A549 (cell line): Measurements from ENCODE around the gene SLC1A4. TPM values are rescaled to one million over a fixed set of nuclear protein-coding genes. Genes with fewer than 3 reads are reported as not detected.

Experiments
- ATAC-seq, 2 experiments: fragments of 200-7000 bp in 1 of 2; fragments of >200 bp in 1 of 2; cut with Nextera tagmentation in 1 of 2; cut with Tn5 transposase in 1 of 2; 3 replicates each; pipeline versions ENCODE4 v1.8.0 to v1.9.1; 2018 to 2020; ENCODE audit warnings: mild to moderate bottlenecking in 1 of 2, moderate library complexity in 1 of 2
- CTCF ChIA-PET: fragments of 300-600 bp; sonication (Branson Sonifier 250); formaldehyde crosslinking; extraction: SDS; loops from one replicate; lab custom pipeline; 2021; ENCODE audit warnings: antibody characterized with exemption, inconsistent platforms; lab: Yijun Ruan, JAX
- POLR2A ChIA-PET: fragments of 350-600 bp; formaldehyde crosslinking; extraction: SDS; loops from one replicate; lab custom pipeline; 2021; ENCODE audit warnings: antibody characterized with exemption, inconsistent platforms; lab: Yijun Ruan, JAX
- DNase-seq, 2 experiments: peaks; one replicate each; pipeline versions ENCODE4 v3.0.0 to v3.0.0-alpha.2; 2011 to 2016; ENCODE audit warnings: low read depth in 1 of 2, low spot score in 1 of 2
- FAIRE-seq: peaks from 2 replicates; lab custom pipeline; 2011; peaks lifted over from hg19 to GRCh38; lab: Jason Lieb, UNC
- H3K27ac ChIP-seq, 2 experiments: fragments of >200 bp; sonication (Bioruptor Twin); formaldehyde crosslinking; 3 replicates each; pipeline ENCODE4 v1.5.1; 2016 to 2017
- H3K4me1 ChIP-seq: fragments of >200 bp; sonication (Bioruptor Twin); formaldehyde crosslinking; 3 replicates; pipeline ENCODE4 v1.6.1; 2016
- H3K4me2 ChIP-seq: fragments of >200 bp; sonication (Bioruptor Twin); formaldehyde crosslinking; 3 replicates; pipeline ENCODE4 v1.6.1; 2016
- H3K4me3 ChIP-seq: fragments of >200 bp; sonication (Bioruptor Twin); formaldehyde crosslinking; 3 replicates; pipeline ENCODE4 v1.5.1; 2016
- H3K9me3 ChIP-seq: fragments of >200 bp; sonication (Bioruptor Twin); formaldehyde crosslinking; 3 replicates; pipeline ENCODE4 v1.6.1; 2016
- CBX2 ChIP-seq: fragments of 200-600 bp; sonication (generic); IDR thresholded peaks from 2 replicates; pipeline ENCODE4 v1.6.1; 2016; ENCODE audit warnings: low read depth, mild to moderate bottlenecking, borderline replicate concordance
- EHMT2 ChIP-seq: fragments of 200-600 bp; sonication (generic); IDR thresholded peaks from 2 replicates; pipeline ENCODE4 v1.6.1; 2016; ENCODE audit warnings: antibody characterized with exemption, low read depth, mild to moderate bottlenecking, moderate library complexity
- FOXS1 ChIP-seq: fragments of 250-450 bp; sonication (Bioruptor Pico); IDR thresholded peaks from 2 replicates; pipeline ENCODE4 v1.5.0; 2020; ENCODE audit warnings: mild to moderate bottlenecking, moderate library complexity
- JUN ChIP-seq, 2 experiments: fragments of >200 bp; sonication (Bioruptor Twin); formaldehyde crosslinking; IDR thresholded peaks; 2 replicates in 1 of 2; 3 replicates in 1 of 2; pipeline ENCODE4 v1.6.1; 2016 to 2017
- MAZ ChIP-seq: fragments of 150-350 bp; IDR thresholded peaks from 2 replicates; pipeline ENCODE4 v1.6.1; 2014; ENCODE audit warnings: antibody characterized with exemption, low read depth, low read length, borderline replicate concordance
- RAD21 ChIP-seq, 2 experiments: fragments of >200 bp in 1 of 2; sonication (Bioruptor Twin) in 1 of 2; formaldehyde crosslinking in 1 of 2; IDR thresholded peaks in 1 of 2; conservative IDR thresholded peaks in 1 of 2; 2 replicates in 1 of 2; 3 replicates in 1 of 2; pipeline ENCODE4 v1.6.1; 2012 to 2018; ENCODE audit warnings: inconsistent platforms in 1 of 2
- RARB ChIP-seq: fragments of 250-450 bp; sonication (Bioruptor Pico); IDR thresholded peaks from 2 replicates; pipeline ENCODE4 v1.8.0; 2021; ENCODE audit warnings: mild to moderate bottlenecking, moderate library complexity
- REST ChIP-seq: fragments of 200-600 bp; sonication (generic); IDR thresholded peaks from 2 replicates; pipeline ENCODE4 v1.6.1; 2016; ENCODE audit warnings: antibody characterized with exemption, mild to moderate bottlenecking, moderate library complexity
- RFX5 ChIP-seq: fragments of 450-650 bp; IDR thresholded peaks from 2 replicates; pipeline ENCODE4 v1.7.1; 2014; ENCODE audit warnings: antibody characterized with exemption, mild to moderate bottlenecking, moderate library complexity
- TFCP2L1 ChIP-seq: fragments of 250-450 bp; sonication (Bioruptor Pico); IDR thresholded peaks from 2 replicates; pipeline ENCODE4 v1.5.0; 2021; ENCODE audit warnings: mild to moderate bottlenecking
- ZC3H11A ChIP-seq: fragments of 450-650 bp; IDR thresholded peaks from 2 replicates; pipeline ENCODE4 v1.6.1; 2014; ENCODE audit warnings: antibody characterized with exemption, mild to moderate bottlenecking
- WGBS: methylation state at CpG from one replicate; pipeline ENCODE4 v1.1.6; 2017; ENCODE audit errors: missing lambda C conversion rate; 5-methylcytosine and 5-hydroxymethylcytosine counted together
- polyA plus RNA-seq, 4 experiments: library from polyadenylated mRNA; depleted of rRNA in 3 of 4; stranded (reverse); fragments of >200 nt; fragmentation: RNase III in 1 of 4; extraction: RNeasy Plus Mini Kit Qiagen cat#74134 plus additional on column Dnase treatment in 1 of 4; gene quantifications; 2 replicates in 3 of 4; 3 replicates in 1 of 4; pipeline ENCODE4 v1.2.3, GENCODE V29; 2011 to 2017
- TF ChIP-seq, protein P1 (sequence below): fragments of >200 bp; sonication (Bioruptor Twin); formaldehyde crosslinking; IDR thresholded peaks from 2 replicates; pipeline ENCODE4 v1.6.1; 2016

SLC1A4 gene
- polyA plus RNA-seq, 2 of the 4 experiments (the other 2 are of a cell fraction) = 9.1 to 26.4 TPM

GRCh38 chr2:65027616-65028244, 38.5 kb downstream of the SLC1A4 start (continued):
- TF ChIP-seq REST (no peak), RAD21 (conservative IDR thresholded peaks at IDR 0.05 in 1 of 2, IDR thresholded peaks at IDR 0.05 in 1 of 2) (no peak), TFCP2L1 (CRISPR knock-in tag) (no peak), FOXS1 (CRISPR knock-in tag) (no peak), RARB (CRISPR knock-in tag) (no peak), MAZ (no peak), JUN (IDR thresholded peaks at IDR 0.05) (no peak)
- TF ChIP-seq, protein P1, sequence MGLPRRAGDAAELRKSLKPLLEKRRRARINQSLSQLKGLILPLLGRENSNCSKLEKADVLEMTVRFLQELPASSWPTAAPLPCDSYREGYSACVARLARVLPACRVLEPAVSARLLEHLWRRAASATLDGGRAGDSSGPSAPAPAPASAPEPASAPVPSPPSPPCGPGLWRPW = no peak
- TF ChIP-seq, all 56 proteins: peak for 0

DNA sequence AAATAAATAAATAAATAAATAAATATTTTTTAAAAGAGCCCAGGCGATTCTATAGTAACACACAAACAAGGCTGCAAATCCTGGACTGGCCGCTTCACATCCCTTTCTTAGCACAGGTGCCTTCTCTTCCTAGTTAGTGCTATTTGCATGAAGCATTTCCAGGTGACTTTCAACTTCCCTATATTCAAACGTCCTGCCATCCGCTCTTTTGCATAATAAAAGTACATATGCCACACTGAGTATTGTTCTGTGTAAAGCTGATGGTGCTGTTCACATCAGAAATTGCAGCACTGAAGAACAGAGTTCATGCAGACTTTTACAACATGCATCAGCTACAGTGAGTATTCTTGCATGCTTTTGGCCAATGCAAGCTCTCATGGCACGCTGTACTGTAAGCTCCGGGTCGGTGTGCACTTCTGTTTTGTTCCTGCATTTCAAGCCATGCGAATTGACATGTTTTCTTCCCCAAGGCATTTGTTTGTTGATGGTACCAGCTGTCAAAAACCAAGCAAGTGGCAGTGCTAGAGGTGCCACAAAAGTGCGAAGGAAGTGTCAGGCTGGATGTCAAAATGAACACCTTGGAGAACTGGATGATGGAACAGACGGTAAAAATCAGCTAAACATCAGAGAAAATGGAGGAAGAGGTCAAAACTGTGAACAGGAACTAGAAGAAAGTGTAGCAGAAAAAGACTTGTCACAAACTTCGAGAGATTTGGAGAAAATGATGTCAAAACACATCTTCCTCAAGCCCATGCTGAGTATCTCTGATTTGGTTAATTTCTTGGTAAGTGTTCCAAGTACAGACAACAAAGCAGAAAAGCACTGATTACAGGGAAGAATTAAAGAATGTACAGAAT, 41.5 kb downstream of the SLC1A4 start:
- H3K4me3 ChIP-seq = no peak overlapping the region
- no peak overlapping the region for H3K27ac ChIP-seq
- TF ChIP-seq ZC3H11A = peak; percentile 25
- TF ChIP-seq CBX2 = no peak
- H3K4me2 ChIP-seq = no peak overlapping the region
- CTCF ChIA-PET = interaction anchor here (0.6 to 11.8 kb wide), 6 partner anchors 9 to 111 kb away, joined by 3 to 177 read pairs (median 4); no protein-coding TSS in a partner anchor
- no peaks in the 10 kb centered on the region for H3K9me3 ChIP-seq
- peaks cover 19% of the 10 kb centered on the region; the same call in 2 of the 3 replicates for H3K4me1 ChIP-seq
- POLR2A ChIA-PET = no interaction called here
- 75% methylated on average over 11 of the region's 11 CpGs for WGBS
- DNase-seq (no peak), ATAC-seq (no peak), FAIRE-seq (no peak)

DNA sequence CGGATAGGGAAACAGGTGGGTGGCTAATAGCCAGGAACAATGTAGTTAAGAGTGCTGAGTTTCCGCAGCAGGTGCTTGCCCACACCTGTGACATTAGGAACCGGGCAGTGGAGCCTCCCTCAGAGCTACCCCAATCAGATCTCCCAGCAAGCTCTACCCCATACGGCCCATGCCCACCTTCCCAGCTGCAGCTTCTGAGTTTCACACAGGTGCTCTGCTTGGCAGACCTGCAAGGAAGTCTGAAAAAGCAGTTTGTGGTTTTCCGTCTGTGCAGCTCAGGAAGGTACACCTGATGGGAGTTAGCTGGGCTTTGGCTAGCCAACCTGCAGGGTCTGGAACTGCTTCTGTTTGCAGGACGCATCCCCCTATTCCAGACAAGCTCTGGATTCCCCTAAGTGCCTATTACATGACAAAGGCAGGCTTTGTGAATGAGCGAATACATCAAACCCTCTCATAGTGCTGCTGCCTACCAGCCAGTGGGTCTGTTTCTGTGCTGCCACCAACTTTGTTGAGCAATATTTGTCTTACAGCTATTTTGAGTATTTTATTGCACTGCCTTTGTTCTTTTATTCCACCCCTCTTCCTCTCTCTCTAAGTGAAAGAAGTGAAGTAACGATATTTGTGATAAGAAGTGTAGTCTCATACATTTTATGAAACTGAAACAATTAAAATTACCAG, 42.3 kb downstream of the SLC1A4 start:
- CTCF ChIA-PET = interaction anchor here (0.6 to 11.8 kb wide), 7 partner anchors 9 to 111 kb away, joined by 3 to 177 read pairs (median 3); no protein-coding TSS in a partner anchor
- ATAC-seq = peak; percentile 16 to 35; a peak in 2 of 6 replicates
- TF ChIP-seq, protein P1 = no peak
- TF ChIP-seq EHMT2 (no peak), RFX5 (no peak)
- DNase-seq = no peak
- H3K4me3 ChIP-seq = no peak overlapping the region
- peaks cover 12% of the 10 kb centered on the region; the same call in 2 of the 3 replicates for H3K4me1 ChIP-seq
- H3K4me2 ChIP-seq = peak overlapping the region; percentile 29; the same call in 1 of the 3 replicates
- POLR2A ChIA-PET = no interaction called here
- FAIRE-seq = no peak
- no peak overlapping the region for H3K27ac ChIP-seq
- H3K9me3 ChIP-seq = no peaks in the 10 kb centered on the region
- 68% methylated on average over 8 of the region's 8 CpGs for WGBS
